Neural progenitor cell (in vitro differentiated cells): ENCODE measurements around the gene DCAF8L2. TPM values are rescaled to one million over a fixed set of nuclear protein-coding genes. Genes with fewer than 3 reads are reported as not detected.

Experiments used
- DNase-seq: peaks from one replicate; pipeline ENCODE4 v3.0.0-alpha.2; 2016; ENCODE audit warnings: low spot score
- H2AFZ ChIP-seq: fragments of 200-600 bp; sonication (generic); replicated peaks from 2 replicates; pipeline ENCODE4 v1.6.1; 2016; ENCODE audit warnings: antibody characterized with exemption
- H3F3A ChIP-seq: fragments of 200-600 bp; sonication (generic); 2 replicates; pipeline ENCODE4 v1.6.1; 2016; ENCODE audit warnings: antibody characterized with exemption, low read depth
- H3K27ac ChIP-seq: fragments of 200-600 bp; sonication (generic); 2 replicates; pipeline ENCODE4 v1.5.1; 2016; ENCODE audit warnings: mild to moderate bottlenecking
- H3K27me3 ChIP-seq: fragments of 200-600 bp; sonication (generic); 2 replicates; pipeline ENCODE4 v1.6.1; 2016; ENCODE audit warnings: mild to moderate bottlenecking, moderate library complexity
- H3K36me3 ChIP-seq: fragments of 200-600 bp; sonication (generic); 2 replicates; pipeline ENCODE4 v1.5.1; 2016
- H3K4me1 ChIP-seq: fragments of 200-600 bp; sonication (generic); 2 replicates; pipeline ENCODE4 v1.6.1; 2016; ENCODE audit warnings: mixed run types
- H3K4me2 ChIP-seq: fragments of 200-600 bp; sonication (generic); 2 replicates; pipeline ENCODE4 v1.6.1; 2016
- H3K4me3 ChIP-seq: fragments of 200-600 bp; sonication (generic); 2 replicates; pipeline ENCODE4 v1.5.1; 2016
- H3K79me2 ChIP-seq: fragments of 200-600 bp; sonication (generic); 2 replicates; pipeline ENCODE4 v1.6.1; 2016; ENCODE audit warnings: low read depth
- H3K9ac ChIP-seq: fragments of 200-600 bp; sonication (generic); 2 replicates; pipeline ENCODE4 v1.6.1; 2016
- H3K9me3 ChIP-seq: fragments of 200-600 bp; sonication (generic); 2 replicates; pipeline ENCODE4 v1.5.1; 2016; ENCODE audit warnings: low read depth
- H4K20me1 ChIP-seq: fragments of 200-600 bp; sonication (generic); 2 replicates; pipeline ENCODE4 v1.6.1; 2016; ENCODE audit warnings: low read depth
- H3K27ac Mint-ChIP-seq: 3 replicates; pipeline ENCODE4 v1.8.0; 2021; ENCODE audit warnings: mixed read lengths
- H3K27me3 Mint-ChIP-seq: 2 replicates; pipeline ENCODE4 v1.8.0; 2022; ENCODE audit warnings: low read depth, mild to moderate bottlenecking, inconsistent platforms, moderate library complexity, mixed read lengths; ENCODE audit not compliant: insufficient read depth
- H3K36me3 Mint-ChIP-seq: 3 replicates; pipeline ENCODE4 v1.8.0; 2021; ENCODE audit warnings: mixed read lengths
- H3K4me1 Mint-ChIP-seq: 3 replicates; pipeline ENCODE4 v1.8.0; 2021; ENCODE audit warnings: mixed read lengths
- H3K4me3 Mint-ChIP-seq: 3 replicates; pipeline ENCODE4 v1.8.0; 2021; ENCODE audit warnings: mild to moderate bottlenecking, moderate library complexity, mixed read lengths
- H3K9me3 Mint-ChIP-seq: 3 replicates; pipeline ENCODE4 v1.8.0; 2020; ENCODE audit warnings: mixed read lengths
- CTCF ChIP-seq: fragments of 200-600 bp; sonication (generic); IDR thresholded peaks from 2 replicates; pipeline ENCODE4 v1.5.1; 2017; ENCODE audit warnings: antibody characterized with exemption, mild to moderate bottlenecking
- EZH2 ChIP-seq: fragments of 200-600 bp; sonication (generic); IDR thresholded peaks from 2 replicates; pipeline ENCODE4 v1.6.1; 2017; ENCODE audit warnings: antibody characterized with exemption, mild to moderate bottlenecking, moderate library complexity
- EZH2phosphoT487 ChIP-seq: fragments of 200-600 bp; sonication (generic); IDR thresholded peaks from 2 replicates; pipeline ENCODE4 v1.6.1; 2017; ENCODE audit warnings: antibody characterized with exemption
- total RNA-seq: library from RNA; depleted of rRNA; stranded (reverse); fragments of >200 nt; gene quantifications from 2 replicates; pipeline ENCODE4 v1.2.3, GENCODE V29; 2015; ENCODE audit warnings: low replicate concordance

DCAF8L2 gene
- total RNA-seq, 1 donor from 2014 or later: not detected

GRCh38 chrX:27555514-27555913, 34.6 kb upstream of the DCAF8L2 start:
- Histone ChIP-seq H4K20me1 (no peaks in the 10 kb centered on the region), H3K36me3 (no peaks in the 10 kb centered on the region), H3K9me3 (peaks cover 7% of the 10 kb centered on the region), H2AFZ (no peak overlapping the region), H3K9ac (no peak overlapping the region), H3K27me3 (no peaks in the 10 kb centered on the region), H3F3A (no peaks in the 10 kb centered on the region), H3K27ac (no peak overlapping the region), H3K4me1 (no peaks in the 10 kb centered on the region), H3K4me3 (no peak overlapping the region), H3K79me2 (no peaks in the 10 kb centered on the region), H3K4me2 (no peak overlapping the region)
- H3K27me3 Mint-ChIP-seq: peaks cover under 1% of the 10 kb centered on the region
- DNase-seq: peak; percentile 65
- H3K4me1 Mint-ChIP-seq: no peaks in the 10 kb centered on the region
- TF ChIP-seq CTCF (peak; percentile 65), EZH2 (no peak)
- peaks cover 3% of the 10 kb centered on the region for H3K9me3 Mint-ChIP-seq
- H3K36me3 Mint-ChIP-seq: no peaks in the 10 kb centered on the region
- no peak overlapping the region for H3K4me3 Mint-ChIP-seq
- no peak overlapping the region for H3K27ac Mint-ChIP-seq

- Mint-ChIP-seq H3K36me3 (no peaks in the 10 kb centered on the region), H3K4me1 (peaks cover 6% of the 10 kb centered on the region), H3K9me3 (no peaks in the 10 kb centered on the region), H3K4me3 (no peak overlapping the region), H3K27ac (no peak overlapping the region), H3K27me3 (no peaks in the 10 kb centered on the region)
- Histone ChIP-seq H3K9me3 (no peaks in the 10 kb centered on the region), H4K20me1 (no peaks in the 10 kb centered on the region), H3K79me2 (no peaks in the 10 kb centered on the region), H2AFZ (no peak overlapping the region), H3K9ac (no peak overlapping the region), H3K4me2 (no peak overlapping the region), H3K4me1 (peaks cover 8% of the 10 kb centered on the region), H3K27me3 (no peaks in the 10 kb centered on the region), H3K27ac (no peak overlapping the region), H3K4me3 (no peak overlapping the region), H3K36me3 (no peaks in the 10 kb centered on the region), H3F3A (no peaks in the 10 kb centered on the region)
- TF ChIP-seq EZH2phosphoT487 (no peak), CTCF (no peak), EZH2 (no peak)
- DNase-seq: peak; percentile 19
Observed at GRCh38 chrX:27565992-27566391, 24.2 kb upstream of the DCAF8L2 start.

DNA sequence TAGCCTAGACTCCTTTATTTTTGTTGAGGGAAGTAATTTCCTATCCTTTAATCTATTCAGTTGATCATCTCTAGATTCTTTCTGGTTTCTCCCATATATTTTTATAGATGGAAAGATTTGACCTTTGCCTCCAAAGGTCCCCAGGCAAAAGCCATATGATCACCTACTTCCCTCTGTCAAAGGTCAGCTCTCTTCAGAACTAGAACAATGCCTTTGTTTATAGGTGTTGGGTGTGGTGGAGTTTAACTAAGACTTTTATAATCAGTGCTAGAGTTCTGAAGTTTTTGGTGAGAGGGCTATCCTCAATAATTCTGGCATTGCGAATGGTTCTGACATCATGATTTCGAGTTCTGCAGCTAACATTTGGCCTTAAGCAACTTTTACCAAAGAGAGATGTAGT, 19.0 kb upstream of the DCAF8L2 start:
- Histone ChIP-seq H3K9ac (no peak overlapping the region), H3K9me3 (no peaks in the 10 kb centered on the region), H3K36me3 (no peaks in the 10 kb centered on the region), H3K4me3 (no peak overlapping the region), H3K27ac (no peak overlapping the region), H2AFZ (no peak overlapping the region), H3K4me2 (no peak overlapping the region), H4K20me1 (no peaks in the 10 kb centered on the region), H3K27me3 (no peaks in the 10 kb centered on the region), H3K79me2 (no peaks in the 10 kb centered on the region), H3K4me1 (peaks cover 3% of the 10 kb centered on the region), H3F3A (no peaks in the 10 kb centered on the region)
- no peak for DNase-seq
- no peak for TF ChIP-seq EZH2phosphoT487
- TF ChIP-seq CTCF: no peak
- TF ChIP-seq EZH2: no peak
- H3K4me3 Mint-ChIP-seq: no peak overlapping the region
- H3K4me1 Mint-ChIP-seq: peaks cover 2% of the 10 kb centered on the region
- H3K27me3 Mint-ChIP-seq: peaks cover 3% of the 10 kb centered on the region
- H3K27ac Mint-ChIP-seq: no peak overlapping the region
- H3K36me3 Mint-ChIP-seq: no peaks in the 10 kb centered on the region
- H3K9me3 Mint-ChIP-seq: no peaks in the 10 kb centered on the region

DNA sequence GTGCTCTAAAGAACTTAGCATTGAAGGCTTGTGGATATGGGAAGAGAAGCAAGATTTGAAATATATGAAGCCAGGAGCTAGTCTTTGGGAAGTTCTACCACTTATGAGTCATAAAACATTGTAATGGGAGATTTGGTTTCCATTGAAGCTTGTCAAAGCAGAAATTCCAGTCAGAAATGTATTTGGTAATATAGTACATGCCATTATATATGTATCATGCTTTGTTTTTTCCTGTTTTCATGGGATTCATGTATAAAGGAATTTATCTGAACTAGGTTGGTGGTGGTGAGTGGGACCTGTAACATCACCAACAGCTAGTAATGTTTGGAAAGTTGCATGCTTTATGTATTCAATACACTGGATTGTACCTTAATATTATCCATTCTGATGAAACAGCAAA, 14.6 kb upstream of the DCAF8L2 start:
- Mint-ChIP-seq H3K36me3 (no peaks in the 10 kb centered on the region), H3K4me1 (no peaks in the 10 kb centered on the region), H3K4me3 (no peak overlapping the region), H3K9me3 (peaks cover 2% of the 10 kb centered on the region), H3K27me3 (peaks cover 6% of the 10 kb centered on the region), H3K27ac (no peak overlapping the region)
- Histone ChIP-seq H3K4me2 (no peak overlapping the region), H4K20me1 (no peaks in the 10 kb centered on the region), H3K9me3 (peaks cover 4% of the 10 kb centered on the region), H3K27me3 (no peaks in the 10 kb centered on the region), H3K9ac (no peak overlapping the region), H3F3A (no peaks in the 10 kb centered on the region), H3K4me1 (no peaks in the 10 kb centered on the region), H3K4me3 (no peak overlapping the region), H2AFZ (no peak overlapping the region), H3K27ac (no peak overlapping the region), H3K79me2 (no peaks in the 10 kb centered on the region), H3K36me3 (no peaks in the 10 kb centered on the region)
- TF ChIP-seq CTCF: no peak
- no peak for TF ChIP-seq EZH2
- no peak for TF ChIP-seq EZH2phosphoT487
- DNase-seq: no peak
